Measurements from ENCODE around the gene MOB1B. TPM values are rescaled to one million over a fixed set of nuclear protein-coding genes. Genes with fewer than 3 reads are reported as not detected.

The MOB1B gene
- total RNA-seq, 1 experiment from 2014 or later, result 14.5 TPM

DNA sequence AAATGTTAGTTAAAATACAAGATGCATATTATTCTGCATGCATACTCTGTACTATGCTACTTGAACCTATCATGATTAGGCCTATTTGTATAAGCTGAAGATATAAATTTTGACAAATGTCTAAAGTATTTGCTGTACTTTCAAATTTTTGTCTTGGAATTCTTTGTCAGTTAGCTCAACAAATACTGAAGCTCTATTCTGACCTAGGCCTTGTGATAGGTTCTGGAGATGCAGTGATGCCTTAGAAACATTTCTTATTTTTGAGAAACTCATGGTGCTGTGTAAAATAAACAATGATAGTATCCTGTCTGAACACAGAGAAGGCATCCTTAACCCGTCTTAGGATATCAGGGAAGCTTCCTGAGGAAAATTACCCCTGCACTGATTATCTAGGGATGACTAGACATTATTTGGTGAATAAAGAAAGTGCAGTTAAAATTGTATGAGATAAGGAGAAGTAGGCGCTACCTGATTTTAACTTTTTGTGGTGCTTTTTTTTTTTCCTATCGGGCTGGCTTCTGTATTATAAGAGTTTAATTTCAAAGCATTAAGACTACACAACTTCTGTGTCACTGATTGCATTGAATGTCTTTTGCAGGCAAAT is 43.4 kb downstream of the MOB1B start:
- no peak for DNase-seq
- H3K9me2 ChIP-seq (ENCODE audit: insufficient read depth), result no peaks in the 10 kb centered on the region
- ChIA-PET CTCF (no interaction called here), POLR2A (ENCODE audit: unreplicated experiment) (interaction anchor here (0.6 kb wide), 1 partner anchor 60 kb away, joined by 9 read pairs; no protein-coding TSS in a partner anchor)
- H3K36me3 ChIP-seq (ENCODE audit: low read depth), result no peaks in the 10 kb centered on the region
- H2AFZ ChIP-seq, result no peak overlapping the region
- no peaks in the 10 kb centered on the region for H3K9me3 ChIP-seq (ENCODE audit: insufficient read depth, low read depth)
- no peak overlapping the region for H3K27ac ChIP-seq
- no peaks in the 10 kb centered on the region for H3K4me1 ChIP-seq (replicated peaks; ENCODE audit: insufficient read depth)
- TF ChIP-seq CTCF (conservative IDR thresholded peaks at IDR 0.05), result no peak
- TF ChIP-seq EZH2 (IDR thresholded peaks at IDR 0.05; ENCODE audit: low read depth), result no peak
- H3F3A ChIP-seq (ENCODE audit: insufficient read depth, low read depth), result no peaks in the 10 kb centered on the region
- intact Hi-C loops (cut with micrococcal nuclease; ENCODE audit: unreplicated experiment), result no loop called here
- no peak overlapping the region for H3K4me3 ChIP-seq
- no peak overlapping the region for H3K4me2 ChIP-seq
- no TSS peak for BruUV-seq (replicated peaks)
- no peaks in the 10 kb centered on the region for H3K79me2 ChIP-seq (ENCODE audit: low read depth)
- H3K27me3 ChIP-seq (ENCODE audit: insufficient read depth, low read depth), result no peaks in the 10 kb centered on the region
- H4K20me1 ChIP-seq (ENCODE audit: insufficient read depth), result no peaks in the 10 kb centered on the region

- Histone ChIP-seq H3K4me3 (no peak overlapping the region), H4K20me1 (ENCODE audit: insufficient read depth) (no peaks in the 10 kb centered on the region), H3K9me3 (ENCODE audit: insufficient read depth, low read depth) (no peaks in the 10 kb centered on the region), H3K36me3 (ENCODE audit: low read depth) (no peaks in the 10 kb centered on the region), H3F3A (ENCODE audit: insufficient read depth, low read depth) (no peaks in the 10 kb centered on the region), H3K27me3 (ENCODE audit: insufficient read depth, low read depth) (no peaks in the 10 kb centered on the region), H2AFZ (no peak overlapping the region), H3K79me2 (ENCODE audit: low read depth) (no peaks in the 10 kb centered on the region), H3K4me2 (no peak overlapping the region), H3K4me1 (replicated peaks; ENCODE audit: insufficient read depth) (no peaks in the 10 kb centered on the region), H3K27ac (no peak overlapping the region), H3K9me2 (ENCODE audit: insufficient read depth) (no peaks in the 10 kb centered on the region)
- no peak for DNase-seq
- no TSS peak for BruUV-seq (replicated peaks)
- TF ChIP-seq CTCF (conservative IDR thresholded peaks at IDR 0.05), result no peak
- TF ChIP-seq EZH2 (IDR thresholded peaks at IDR 0.05; ENCODE audit: low read depth), result no peak
- intact Hi-C loops (cut with micrococcal nuclease; ENCODE audit: unreplicated experiment), result no loop called here
- POLR2A ChIA-PET (ENCODE audit: unreplicated experiment), result no interaction called here
- CTCF ChIA-PET, result no interaction called here
These were observed 44.8 kb downstream of the MOB1B start for GRCh38 chr4:70946939-70947338.

GRCh38 chr4:70948665-70949260 is 46.6 kb downstream of the MOB1B start:
- Histone ChIP-seq H4K20me1 (ENCODE audit: insufficient read depth) (no peaks in the 10 kb centered on the region), H3K27ac (no peak overlapping the region), H3F3A (ENCODE audit: insufficient read depth, low read depth) (no peaks in the 10 kb centered on the region), H2AFZ (no peak overlapping the region), H3K79me2 (ENCODE audit: low read depth) (no peaks in the 10 kb centered on the region), H3K36me3 (ENCODE audit: low read depth) (no peaks in the 10 kb centered on the region), H3K9me3 (ENCODE audit: insufficient read depth, low read depth) (no peaks in the 10 kb centered on the region), H3K9me2 (ENCODE audit: insufficient read depth) (no peaks in the 10 kb centered on the region), H3K4me1 (replicated peaks; ENCODE audit: insufficient read depth) (no peaks in the 10 kb centered on the region), H3K4me2 (no peak overlapping the region), H3K27me3 (ENCODE audit: insufficient read depth, low read depth) (no peaks in the 10 kb centered on the region), H3K4me3 (no peak overlapping the region)
- TF ChIP-seq CTCF (conservative IDR thresholded peaks at IDR 0.05) (no peak), EZH2 (IDR thresholded peaks at IDR 0.05; ENCODE audit: low read depth) (no peak)
- ChIA-PET CTCF (no interaction called here), POLR2A (ENCODE audit: unreplicated experiment) (no interaction called here)
- no peak for DNase-seq
- intact Hi-C loops (cut with micrococcal nuclease; ENCODE audit: unreplicated experiment), result no loop called here
- BruUV-seq (replicated peaks), result no TSS peak
